Stimulated activated CD4-positive, alpha-beta T cell treated with anti-CD3 and anti-CD28 coated beads, Interleukin-2, amount 100 ng/mL, for 48 hours (primary cell): ENCODE results near the gene SAFB.
A peak's percentile ranks its signal among the peaks of the same experiment; 100 is the strongest.
"Not testable (repeated sequence)": the region's sequence is repeated elsewhere in the genome, so short reads cannot be mapped to it uniquely, and the experiment has no call there.

Source experiments
- DNase-seq, 2 donors: peaks; one replicate each; pipeline ENCODE4 v3.0.0-alpha.2; 2020

Gene SAFB

DNA sequence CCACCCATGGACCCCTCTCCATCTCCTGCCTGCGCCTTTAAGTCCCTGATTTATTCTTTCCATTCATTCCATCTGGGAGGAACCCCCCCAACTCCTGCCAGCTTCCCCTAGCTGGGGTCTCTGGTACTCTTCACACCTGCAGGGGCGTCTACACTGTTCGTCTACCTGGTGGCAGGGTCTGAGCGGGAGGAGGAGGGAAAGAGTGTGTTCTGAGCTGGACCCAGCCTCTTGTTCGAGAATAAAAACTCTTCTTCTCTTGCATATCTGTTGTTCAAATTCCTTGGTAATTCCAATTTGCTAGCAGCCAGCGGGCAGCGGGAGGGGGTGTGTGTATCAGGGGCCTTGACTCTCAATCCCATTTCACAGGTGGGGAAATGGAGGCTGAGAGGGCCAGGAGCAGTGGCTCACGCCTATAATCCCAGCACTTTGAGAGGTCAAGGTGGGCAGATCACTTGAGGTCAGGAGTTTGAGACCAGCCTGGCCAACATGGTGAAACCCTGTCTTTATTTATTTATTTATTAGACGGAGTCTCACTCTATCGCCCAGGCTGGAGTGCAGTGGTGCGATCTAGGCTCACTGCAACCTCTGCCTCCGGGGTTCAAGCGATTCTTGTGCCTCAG, 65.5 kb downstream of the SAFB start:
- not testable (repeated sequence) for DNase-seq

DNA sequence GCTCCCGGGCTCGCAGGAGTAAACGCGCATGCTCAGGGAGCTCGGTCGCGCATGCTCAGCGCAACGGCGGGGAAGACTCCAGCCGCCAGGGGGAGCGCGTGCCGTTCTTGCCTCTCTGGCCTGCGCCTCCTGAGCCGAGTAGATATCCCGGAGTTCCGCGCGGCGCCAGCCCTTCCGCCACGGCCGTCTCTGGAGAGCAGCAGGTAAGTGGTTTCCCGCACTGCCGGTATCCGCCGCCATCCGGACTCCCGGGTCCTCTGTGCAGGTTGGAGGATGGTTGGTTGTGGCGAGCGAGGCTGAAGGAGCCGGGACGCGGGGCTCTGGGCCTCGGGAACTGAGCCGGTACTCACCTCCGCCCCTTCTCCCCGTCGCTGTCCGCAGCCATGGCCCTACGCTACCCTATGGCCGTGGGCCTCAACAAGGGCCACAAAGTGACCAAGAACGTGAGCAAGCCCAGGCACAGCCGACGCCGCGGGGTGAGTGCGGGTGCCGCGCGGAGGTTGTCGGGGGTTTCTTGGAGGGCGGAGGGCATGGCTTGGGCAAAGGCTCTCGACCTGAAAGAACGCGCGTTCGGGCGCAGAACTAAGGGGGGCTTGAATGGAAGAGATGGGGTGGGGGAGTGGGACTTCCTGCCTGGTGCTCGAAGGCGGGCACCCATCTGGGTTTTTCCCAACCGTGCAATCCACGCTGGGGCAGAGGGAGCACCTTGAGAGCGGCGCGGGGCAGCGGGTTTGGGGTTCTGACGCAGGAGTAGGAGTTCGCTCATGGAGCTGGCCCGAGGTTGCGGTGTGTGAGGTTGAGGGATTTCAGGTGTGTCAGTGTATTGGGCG, 67.5 kb downstream of the SAFB start, which contains the start of gene RPL36:
Gene RPL36 (plus strand): TSS at position 171 of the 830 bp plus-strand sequence. CDS start 213 bp downstream, at position 384.
- peak; percentile 99 to 100 for DNase-seq

DNA sequence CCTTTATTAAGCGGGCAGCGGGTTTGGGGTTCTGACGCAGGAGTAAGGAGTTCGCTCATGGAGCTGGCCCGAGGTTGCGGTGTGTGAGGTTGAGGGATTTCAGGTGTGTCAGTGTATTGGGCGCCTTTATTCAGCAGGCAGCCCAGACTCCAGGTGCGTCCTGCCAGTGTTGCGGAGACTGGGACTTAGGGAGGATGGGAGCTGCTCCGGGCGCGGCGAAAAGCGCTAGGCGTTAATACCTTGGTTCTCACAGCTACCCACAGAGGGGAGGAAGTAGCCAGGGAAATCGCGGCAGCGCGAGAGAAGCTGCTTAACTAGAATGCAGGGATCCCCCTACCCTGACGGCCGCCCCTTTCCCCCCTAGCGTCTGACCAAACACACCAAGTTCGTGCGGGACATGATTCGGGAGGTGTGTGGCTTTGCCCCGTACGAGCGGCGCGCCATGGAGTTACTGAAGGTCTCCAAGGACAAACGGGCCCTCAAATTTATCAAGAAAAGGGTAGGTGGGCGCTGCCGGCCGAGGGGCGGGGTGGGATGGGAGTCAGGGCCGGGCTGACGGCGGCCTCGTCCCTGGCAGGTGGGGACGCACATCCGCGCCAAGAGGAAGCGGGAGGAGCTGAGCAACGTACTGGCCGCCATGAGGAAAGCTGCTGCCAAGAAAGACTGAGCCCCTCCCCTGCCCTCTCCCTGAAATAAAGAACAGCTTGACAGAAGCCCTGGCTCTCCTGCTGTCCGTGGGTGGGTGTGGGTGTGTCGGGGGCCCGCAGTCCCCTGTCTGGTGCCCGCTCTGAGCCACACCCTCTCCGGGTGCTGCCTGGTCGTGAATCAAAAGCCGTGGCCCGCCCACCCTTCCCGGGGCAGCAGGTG, 68.3 kb downstream of the SAFB start:
- peak; percentile 53 to 55 for DNase-seq

DNA sequence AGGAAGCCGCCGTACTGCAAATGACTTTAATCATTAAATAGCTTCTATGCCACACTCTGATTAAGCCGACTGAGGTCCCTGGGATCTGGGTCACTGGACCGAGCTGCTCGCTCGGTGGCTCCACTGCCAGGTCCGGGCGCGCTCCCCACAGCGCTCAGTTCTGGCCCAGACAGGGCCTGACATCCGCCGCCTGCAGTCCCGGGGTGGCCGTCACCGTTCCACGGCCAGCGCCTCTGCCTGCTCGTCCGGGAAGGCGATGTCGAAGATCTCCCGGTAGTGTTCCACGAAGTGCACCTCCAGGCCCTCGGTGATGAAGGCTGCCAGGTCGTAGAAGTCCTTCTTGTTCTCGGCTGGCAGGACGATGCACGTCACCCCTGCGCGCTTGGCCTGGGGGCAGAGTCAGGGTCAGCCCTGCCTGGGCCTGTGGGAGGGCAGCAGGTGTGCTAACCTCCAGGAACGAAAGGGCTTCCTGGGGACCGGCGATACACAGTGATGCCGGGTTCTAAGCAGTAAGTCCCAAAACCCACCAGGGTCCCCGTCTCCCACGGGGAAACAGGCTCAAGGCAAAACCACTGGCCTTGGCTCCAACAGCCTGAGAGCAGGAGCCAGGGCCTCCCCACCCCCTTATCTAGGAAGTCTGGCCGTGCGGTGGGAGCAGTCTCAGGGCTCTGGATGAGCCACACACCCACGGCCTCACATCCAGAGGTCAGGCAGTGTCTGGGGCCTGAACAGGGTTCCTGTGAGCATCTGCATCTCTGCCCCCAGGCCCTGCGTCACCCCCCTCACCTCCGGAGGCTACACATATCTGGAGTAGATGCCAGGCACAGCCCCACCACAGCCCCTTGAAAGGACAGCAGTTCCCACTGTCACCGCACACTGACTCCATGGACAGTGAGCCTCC, 69.2 kb downstream of the SAFB start:
- DNase-seq, result no peak

DNA sequence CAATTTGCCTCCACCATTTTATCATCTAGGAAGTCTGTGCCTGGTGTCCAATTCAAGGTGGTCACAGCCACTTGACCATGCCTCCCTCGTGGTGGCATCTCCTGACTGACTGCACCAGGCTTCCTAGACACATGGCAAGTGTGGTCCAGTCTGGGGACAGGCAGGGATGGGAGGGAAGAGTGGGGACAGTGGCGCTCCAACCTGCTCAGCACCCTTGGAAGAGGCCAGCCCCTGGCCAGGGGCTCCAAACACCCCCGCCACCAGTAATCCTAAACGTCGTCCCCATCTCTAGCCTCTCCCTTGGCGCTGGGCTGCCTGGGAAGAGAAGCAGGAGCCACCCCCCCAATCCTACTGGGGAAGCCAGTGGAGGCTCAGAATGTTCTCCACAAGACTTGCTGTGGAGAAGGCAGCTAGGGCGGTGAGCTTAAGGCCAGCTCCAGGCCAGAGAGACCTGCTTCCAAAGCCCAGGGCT, 69.9 kb downstream of the SAFB start:
- no peak for DNase-seq

DNA sequence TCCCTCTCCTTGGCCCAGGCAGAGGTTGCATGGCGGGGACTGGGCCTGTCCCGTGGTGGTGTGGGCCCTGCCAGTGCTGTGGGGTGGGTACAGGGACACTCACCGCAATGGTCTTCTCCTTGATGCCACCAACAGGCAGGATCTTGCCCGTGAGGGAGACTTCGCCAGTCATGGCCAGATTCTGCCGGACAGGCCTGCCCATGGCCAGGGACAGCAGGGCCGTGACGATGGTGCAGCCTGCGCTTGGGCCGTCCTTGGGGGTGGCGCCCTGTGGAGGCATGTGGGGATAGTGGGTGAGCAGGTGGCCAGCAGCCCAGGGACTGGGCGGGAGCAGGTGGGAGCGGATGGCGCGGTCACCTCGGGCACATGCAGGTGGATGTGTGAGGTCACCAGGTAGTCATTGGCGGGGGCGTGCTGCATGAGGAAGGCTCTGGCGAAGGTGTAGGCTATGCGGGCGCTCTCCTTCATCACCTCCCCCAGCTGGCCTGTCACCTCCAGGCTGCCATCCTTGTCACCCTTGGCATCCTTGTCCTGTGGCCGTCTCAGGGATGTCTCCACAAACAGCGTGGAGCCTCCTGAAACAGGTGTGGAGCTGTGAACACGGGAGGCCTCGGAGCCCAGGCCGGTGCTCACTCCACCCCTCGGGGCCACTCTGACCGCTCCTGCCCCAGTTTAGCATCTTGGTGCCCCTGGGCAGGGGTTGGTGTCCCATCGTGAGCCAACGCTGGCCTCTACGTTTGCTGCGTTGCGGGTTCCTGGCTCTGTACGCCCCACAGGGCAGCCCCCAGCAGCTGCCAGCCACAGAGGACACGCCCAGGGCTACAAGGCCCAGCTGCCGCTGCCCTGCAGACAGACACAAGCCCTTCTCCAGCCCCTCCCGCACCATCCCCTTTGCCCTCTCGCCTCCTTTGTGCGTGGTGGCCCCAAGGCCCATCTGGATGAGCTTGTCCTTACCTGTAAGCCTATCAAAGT, 70.6 kb downstream of the SAFB start:
- DNase-seq, result no peak

DNA sequence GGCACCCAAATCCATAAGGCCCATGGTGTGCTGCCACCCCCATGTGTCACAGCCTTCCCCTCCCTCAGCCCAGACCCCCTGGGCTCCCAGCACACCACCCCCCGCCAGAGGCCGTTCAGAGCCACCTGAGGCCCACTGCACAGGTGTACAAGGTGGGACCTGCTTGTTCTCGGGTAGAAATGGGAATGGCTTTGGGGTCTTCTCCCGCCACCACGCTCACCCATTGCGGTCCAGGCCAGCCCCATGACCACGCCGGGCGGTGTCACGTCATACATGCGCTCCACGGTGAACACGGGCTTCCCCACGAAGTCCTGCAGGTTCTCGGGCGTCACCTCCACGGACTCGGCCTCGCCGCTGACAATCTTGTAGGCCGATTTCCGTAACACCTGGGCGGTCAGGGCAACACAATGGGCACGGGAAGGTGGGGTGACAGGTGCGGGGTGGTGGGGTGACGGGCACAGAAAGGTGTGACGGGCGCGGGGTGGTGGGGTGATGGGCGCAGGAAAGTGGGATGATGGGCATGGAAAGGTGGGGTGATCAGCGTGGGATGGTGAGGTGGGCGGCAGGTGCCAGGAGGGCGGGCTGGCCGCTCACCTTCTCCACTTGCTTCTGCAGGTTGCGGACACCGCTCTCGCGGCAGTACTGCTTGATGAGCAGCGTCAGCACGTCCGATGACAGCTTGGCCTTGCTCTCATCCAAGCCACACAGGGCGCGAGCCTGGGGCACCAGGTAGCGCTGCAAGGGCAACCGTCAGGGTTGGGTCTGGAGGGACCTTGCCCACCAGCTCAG, 71.5 kb downstream of the SAFB start:
- no peak for DNase-seq

DNA sequence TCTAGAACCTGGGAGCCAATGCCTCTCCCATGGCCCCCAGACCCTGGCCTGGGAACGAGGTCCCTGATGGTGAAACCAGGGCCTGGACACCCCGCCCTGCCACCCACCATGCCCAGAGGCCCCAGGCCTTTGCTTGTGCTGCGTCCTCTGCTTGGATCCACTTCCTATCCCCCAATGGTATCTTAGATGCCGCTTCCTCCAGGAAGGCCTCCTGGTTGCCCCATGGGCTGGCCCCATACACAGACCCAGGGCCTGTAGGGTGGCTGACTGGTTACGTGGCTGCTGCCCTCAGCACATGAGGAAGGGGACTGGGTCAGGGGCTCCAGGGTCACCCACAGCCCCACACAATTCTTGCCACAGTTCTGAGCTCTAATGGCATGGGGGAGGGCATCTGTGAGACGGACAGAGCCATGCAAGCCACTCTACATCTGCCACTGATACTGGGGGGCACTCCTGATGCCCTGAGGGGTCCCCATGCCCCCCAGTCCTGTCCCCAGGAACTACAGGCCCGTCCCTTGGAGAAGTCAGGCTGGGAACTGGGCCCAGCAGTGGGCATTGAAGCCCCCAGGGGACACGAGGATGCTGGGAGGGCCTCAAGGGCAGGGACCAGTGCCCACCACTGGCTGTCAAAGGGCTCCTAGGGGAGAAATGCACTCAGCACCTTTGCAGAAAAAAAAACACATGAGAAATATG, 72.2 kb downstream of the SAFB start:
- DNase-seq, result no peak

DNA sequence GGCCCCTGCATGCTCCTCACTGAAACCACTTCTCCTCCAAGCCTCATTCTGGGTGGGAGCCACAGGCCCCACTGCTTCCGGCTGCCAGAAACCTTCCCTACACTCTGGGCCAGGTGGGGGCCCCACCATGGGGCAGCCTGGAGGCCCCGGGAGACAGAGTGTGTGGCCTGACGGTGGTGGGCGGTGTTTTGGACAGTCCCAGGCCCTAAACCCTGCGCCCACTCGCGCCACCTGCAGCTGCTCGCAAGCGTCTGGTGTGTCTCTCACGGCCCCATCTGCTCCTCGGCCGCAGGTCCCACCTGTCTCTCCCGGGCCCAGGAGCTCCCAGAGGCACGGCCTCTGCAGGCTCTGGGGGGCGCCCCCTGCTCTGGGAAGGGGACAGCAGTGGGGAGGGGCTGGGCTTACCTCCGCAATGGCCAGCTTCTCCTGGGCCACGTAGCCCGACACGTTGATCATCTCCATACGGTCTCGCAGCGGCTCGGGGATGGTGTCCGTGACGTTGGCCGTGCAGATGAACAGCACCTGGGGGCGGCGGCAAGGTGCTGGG, 72.8 kb downstream of the SAFB start:
- DNase-seq, result no peak

DNA sequence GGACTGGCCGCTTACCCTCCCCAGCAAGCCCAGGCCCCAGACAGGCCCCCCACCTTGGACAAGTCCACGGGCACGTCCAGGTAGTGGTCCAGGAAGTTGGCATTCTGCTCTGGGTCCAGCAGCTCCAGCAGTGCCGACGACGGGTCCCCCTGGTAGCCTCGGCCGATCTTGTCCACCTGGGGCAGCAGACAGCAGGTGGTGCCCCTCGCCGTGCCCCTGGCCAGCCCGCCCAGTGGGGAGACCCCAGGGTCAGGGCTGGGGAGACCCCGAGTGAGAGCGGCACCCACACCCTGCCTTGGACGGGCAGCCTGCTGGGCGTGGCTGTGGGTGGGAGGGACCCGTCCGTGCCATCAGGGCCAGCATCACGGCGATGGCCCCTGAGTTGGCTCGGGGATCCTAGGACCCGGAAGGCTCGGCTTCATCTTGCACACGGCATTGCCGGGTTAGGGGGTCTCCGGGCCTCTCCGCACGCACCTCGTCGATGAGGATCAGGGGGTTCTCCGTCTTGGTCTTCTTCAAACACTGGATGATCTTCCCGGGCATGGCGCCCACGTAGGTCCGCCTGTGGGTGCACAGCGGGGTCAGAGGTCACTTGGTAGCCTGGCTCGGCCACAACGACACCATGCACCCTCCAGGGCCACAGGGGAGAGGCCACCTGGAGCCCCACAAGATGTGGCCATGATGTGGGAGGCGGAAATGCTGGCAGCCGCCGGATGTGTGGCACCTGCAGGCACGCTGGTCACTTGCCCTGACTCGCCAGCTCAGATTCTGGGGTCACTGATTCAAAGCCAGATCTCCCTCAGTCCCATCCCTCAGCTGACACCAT, 73.5 kb downstream of the SAFB start:
- no peak for DNase-seq

DNA sequence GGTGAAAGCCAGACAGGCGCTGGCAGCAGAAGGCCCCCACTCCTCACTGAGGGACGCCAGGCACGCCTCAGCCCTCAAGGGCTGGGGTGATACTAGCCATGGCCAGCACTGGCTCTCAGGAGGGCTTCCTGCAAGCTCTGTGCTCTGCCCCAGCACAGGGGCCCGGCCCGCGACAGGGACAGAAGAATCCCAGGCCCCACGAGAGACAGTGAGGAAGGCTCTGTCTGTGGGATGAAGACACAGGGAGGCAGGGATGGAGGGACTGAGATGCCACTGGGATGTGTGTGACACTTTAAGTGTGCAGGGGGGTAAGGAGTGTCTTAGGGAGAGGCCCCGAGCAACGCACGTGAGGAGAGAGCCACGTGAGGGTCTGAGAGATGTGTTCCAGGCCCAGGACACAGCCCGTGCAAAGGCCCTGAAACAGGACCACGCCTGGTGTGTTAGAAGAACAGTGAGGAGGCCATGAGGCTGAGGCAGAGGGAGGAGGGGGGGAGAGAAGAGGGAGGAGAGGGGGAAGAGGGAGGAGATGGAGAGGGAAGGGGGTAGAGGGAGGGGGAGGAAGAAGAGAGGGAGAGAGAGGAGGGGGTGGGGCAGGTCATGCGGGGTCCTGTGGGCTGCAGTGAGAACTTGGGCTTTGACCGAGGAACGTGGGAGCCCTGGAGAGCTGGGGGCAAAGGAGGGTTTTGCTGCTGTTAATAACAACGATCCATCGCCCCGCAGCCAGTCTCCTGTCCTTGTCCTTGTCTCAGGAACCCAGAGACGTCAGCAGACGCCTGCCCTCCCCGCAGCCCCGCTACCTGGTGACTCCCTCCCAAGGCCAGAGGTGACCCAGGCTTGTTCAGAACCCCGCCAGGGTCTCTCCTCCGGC, 74.4 kb downstream of the SAFB start:
- DNase-seq, result no peak

DNA sequence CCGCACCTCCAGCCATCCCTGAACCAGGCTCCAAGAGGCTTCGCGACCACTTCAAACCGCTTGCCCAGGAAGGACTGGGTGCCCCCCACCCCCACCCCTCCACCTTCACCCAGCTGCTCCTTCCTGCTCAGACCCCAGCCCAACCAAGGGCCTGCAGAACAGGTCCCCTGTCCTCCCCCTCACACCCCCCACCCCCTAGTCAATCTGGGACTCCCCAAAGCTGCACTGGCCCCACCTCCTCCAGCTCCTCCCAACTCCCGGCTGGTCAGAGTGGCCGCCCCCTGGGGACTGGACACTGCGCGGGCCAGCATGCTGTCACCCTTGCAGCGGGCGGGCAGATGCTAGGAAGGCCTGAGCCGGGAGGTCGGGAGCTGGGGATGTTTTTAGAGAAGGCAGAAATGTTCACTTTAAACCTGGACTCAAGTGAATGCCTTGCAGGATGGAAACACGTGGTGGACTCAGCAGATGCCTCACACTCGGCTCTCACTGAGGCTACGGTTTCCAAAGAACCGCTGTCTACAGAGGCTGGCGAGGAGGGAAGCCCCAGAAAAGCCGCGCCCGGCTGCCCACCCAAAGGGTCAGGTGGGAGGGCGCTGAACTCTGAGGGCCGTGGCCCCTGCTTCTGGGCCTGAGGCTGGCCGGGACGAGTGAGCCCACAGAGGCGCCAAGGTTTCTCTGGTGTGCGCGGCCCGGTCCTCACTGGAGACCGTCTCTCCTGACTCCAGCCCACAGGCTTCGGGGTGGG, 75.2 kb downstream of the SAFB start:
- no peak for DNase-seq

DNA sequence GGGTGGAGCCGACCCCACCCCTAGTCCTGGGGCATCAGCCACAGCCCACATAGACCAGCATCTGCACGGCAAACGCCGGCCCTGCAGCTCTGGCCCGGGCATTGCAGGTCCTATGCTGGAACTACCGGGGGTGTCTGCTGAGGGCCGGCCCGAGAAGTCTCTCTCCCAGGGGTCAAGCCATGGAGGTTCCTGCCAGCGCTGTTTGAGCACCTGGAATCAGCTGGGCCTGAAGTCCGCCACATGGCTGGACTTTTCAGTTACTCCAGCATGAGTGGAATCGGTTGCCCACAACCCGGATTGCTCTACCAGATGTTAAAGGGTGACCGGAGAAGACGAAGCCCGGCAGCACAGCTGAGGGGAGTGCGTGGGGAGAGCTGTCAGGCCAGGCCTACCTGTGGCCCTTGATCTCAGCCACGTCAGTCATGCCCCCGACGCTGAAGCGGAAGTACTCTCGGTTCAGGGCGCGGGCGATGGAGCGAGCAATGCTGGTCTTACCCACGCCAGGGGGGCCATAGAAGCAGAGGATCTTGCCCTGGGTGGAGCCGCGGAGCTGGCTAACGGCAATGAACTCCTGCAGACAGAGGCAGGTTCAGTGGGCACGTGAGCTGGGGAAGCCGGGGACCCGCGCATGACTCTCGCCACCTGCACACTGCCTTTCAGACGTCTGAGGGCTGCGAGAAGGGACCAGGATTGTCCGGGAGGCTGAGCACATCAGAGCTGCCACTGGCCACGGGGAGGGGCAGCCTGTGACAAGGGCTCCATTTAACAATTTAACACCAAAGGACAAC, 75.9 kb downstream of the SAFB start:
- DNase-seq, result no peak

DNA sequence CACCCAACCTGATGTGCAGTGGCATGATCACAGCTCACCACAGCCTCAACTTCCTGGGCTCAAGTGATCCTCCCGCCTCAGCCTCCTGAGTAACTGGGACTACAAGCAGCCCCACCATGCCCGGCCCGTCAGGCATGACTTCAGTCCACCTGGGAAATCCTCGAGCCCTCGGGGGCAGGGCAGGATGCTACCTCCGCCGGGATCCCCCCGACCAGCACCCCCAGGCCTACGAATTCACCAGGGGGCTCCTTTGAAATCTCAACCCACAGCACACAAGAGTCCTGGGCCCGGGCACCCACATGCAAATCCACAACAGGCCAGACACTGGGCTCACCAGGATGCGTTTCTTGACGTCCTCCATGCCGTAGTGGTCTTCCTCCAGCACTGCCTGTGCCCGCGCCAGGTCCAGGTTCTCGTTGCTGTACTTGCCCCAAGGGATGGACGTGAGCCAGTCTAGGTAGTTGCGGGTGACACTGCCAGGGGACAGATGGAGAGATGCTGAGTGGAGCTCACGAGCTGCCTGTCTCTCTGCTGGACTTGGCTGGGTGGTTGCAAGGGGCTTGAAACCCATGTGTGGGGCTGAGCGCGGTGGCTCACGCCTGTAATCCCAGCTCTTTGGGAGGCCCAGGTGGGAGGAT, 77.7 kb downstream of the SAFB start:
- no peak for DNase-seq

DNA sequence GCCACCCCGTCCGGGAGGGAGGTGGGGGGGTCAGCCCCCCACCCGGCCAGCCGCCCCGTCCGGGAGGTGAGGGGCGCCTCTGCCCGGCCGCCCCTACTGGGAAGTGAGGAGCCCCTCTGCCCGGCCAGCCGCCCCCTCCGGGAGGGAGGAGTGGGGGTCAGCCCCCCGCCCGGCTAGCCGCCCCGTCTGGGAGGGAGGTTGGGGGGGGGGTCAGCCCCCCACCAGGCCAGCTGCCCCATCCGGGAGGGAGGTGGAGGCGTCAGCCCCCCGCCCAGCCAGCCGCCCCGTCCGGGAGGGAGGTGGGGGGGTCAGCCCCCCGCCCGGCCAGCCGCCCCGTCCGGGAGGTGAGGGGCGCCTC, 79.1 kb downstream of the SAFB start:
- not testable (repeated sequence) for DNase-seq
